Hepatocyte (in vitro differentiated cells): ENCODE measurements around the gene BRDT.

Experiments
- EZH2 ChIP-seq: fragments of 200-600 bp; sonication (generic); IDR thresholded peaks from 2 replicates; pipeline ENCODE4 v1.6.1; 2016; ENCODE audit warnings: antibody characterized with exemption, mild to moderate bottlenecking, borderline replicate concordance
- TF ChIP-seq, protein P1 (sequence below): fragments of 200-600 bp; sonication (generic); IDR thresholded peaks from 2 replicates; pipeline ENCODE4 v1.5.1; 2016; ENCODE audit warnings: antibody characterized with exemption, mild to moderate bottlenecking; ENCODE audit not compliant: poor library complexity

GRCh38 chr1:92037400-92037799, 88.2 kb downstream of the BRDT start:
- TF ChIP-seq, protein P1, sequence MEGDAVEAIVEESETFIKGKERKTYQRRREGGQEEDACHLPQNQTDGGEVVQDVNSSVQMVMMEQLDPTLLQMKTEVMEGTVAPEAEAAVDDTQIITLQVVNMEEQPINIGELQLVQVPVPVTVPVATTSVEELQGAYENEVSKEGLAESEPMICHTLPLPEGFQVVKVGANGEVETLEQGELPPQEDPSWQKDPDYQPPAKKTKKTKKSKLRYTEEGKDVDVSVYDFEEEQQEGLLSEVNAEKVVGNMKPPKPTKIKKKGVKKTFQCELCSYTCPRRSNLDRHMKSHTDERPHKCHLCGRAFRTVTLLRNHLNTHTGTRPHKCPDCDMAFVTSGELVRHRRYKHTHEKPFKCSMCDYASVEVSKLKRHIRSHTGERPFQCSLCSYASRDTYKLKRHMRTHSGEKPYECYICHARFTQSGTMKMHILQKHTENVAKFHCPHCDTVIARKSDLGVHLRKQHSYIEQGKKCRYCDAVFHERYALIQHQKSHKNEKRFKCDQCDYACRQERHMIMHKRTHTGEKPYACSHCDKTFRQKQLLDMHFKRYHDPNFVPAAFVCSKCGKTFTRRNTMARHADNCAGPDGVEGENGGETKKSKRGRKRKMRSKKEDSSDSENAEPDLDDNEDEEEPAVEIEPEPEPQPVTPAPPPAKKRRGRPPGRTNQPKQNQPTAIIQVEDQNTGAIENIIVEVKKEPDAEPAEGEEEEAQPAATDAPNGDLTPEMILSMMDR = no peak
- TF ChIP-seq EZH2 = no peak
